Lower leg skin (tissue), 3 donors: ENCODE results near the gene FBXO8.

Experiments
- POLR2A ChIP-seq, 2 donors: fragments of 450-650 bp; IDR thresholded peaks; one replicate each; pipeline ENCODE4 v1.6.1; 2016 to 2017; ENCODE audit warnings: antibody characterized with exemption in 2 of 2, mild to moderate bottlenecking in 1 of 2, moderate library complexity in 1 of 2
- TF ChIP-seq, protein P1 (sequence below), 3 donors: fragments of 450-650 bp; IDR thresholded peaks; one replicate each; pipeline ENCODE4 v1.5.1; 2016; ENCODE audit warnings: antibody characterized with exemption in 3 of 3, mild to moderate bottlenecking in 3 of 3, moderate library complexity in 2 of 3

DNA sequence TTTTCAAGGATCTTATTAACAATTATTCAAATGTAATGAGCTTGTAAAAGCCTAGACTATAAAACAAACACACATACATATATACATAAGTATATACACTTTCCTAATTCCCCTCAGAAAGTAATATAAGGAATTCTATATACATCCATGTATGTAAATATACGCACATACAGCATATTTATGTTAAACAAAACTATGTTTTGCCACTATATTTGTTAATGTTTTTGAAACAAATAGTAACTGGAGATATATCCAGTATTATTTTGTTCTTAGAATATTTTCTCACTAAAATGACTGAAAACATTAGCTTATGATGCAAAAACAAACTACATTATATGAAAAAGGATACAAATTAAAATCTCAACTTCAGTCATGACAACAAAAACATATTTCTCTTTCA lies 85.1 kb downstream of the FBXO8 start:
- TF ChIP-seq, protein P1, sequence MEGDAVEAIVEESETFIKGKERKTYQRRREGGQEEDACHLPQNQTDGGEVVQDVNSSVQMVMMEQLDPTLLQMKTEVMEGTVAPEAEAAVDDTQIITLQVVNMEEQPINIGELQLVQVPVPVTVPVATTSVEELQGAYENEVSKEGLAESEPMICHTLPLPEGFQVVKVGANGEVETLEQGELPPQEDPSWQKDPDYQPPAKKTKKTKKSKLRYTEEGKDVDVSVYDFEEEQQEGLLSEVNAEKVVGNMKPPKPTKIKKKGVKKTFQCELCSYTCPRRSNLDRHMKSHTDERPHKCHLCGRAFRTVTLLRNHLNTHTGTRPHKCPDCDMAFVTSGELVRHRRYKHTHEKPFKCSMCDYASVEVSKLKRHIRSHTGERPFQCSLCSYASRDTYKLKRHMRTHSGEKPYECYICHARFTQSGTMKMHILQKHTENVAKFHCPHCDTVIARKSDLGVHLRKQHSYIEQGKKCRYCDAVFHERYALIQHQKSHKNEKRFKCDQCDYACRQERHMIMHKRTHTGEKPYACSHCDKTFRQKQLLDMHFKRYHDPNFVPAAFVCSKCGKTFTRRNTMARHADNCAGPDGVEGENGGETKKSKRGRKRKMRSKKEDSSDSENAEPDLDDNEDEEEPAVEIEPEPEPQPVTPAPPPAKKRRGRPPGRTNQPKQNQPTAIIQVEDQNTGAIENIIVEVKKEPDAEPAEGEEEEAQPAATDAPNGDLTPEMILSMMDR (IDR thresholded peaks at IDR 0.05): no peak
- TF ChIP-seq POLR2A (IDR thresholded peaks at IDR 0.05): no peak
